ENCODE results near the gene CUX1.

CUX1 gene

GRCh38 chr7:101890749-101891523 is 73.5 kb downstream of the CUX1 start:
- no peak for DNase-seq (ENCODE audit: low read depth in 1 of 2, low spot score in 1 of 2)

GRCh38 chr7:101891936-101892640 is 74.7 kb downstream of the CUX1 start:
- no peak for DNase-seq (ENCODE audit: low read depth in 1 of 2, low spot score in 1 of 2)

- no peak for DNase-seq (ENCODE audit: low read depth in 1 of 2, low spot score in 1 of 2)
Observed at GRCh38 chr7:101893341-101894082, 76.1 kb downstream of the CUX1 start.

- no peak for DNase-seq (ENCODE audit: low read depth in 1 of 2, low spot score in 1 of 2)
Observed at GRCh38 chr7:101896316-101896715, 78.9 kb downstream of the CUX1 start.

GRCh38 chr7:101896941-101897340 is 79.5 kb downstream of the CUX1 start:
- DNase-seq (ENCODE audit: low read depth in 1 of 2, low spot score in 1 of 2), result no peak

GRCh38 chr7:101898106-101898505 is 80.7 kb downstream of the CUX1 start:
- no peak for DNase-seq (ENCODE audit: low read depth in 1 of 2, low spot score in 1 of 2)

GRCh38 chr7:101899616-101900015 is 82.2 kb downstream of the CUX1 start:
- DNase-seq (ENCODE audit: low read depth in 1 of 2, low spot score in 1 of 2), result no peak

- DNase-seq (ENCODE audit: low read depth in 1 of 2, low spot score in 1 of 2), result no peak
Observed at GRCh38 chr7:101900103-101900502, 82.7 kb downstream of the CUX1 start.

GRCh38 chr7:101901661-101902491 is 84.5 kb downstream of the CUX1 start:
- DNase-seq (ENCODE audit: low read depth in 1 of 2, low spot score in 1 of 2), result no peak

- DNase-seq (ENCODE audit: low read depth in 1 of 2, low spot score in 1 of 2), result no peak
Observed at GRCh38 chr7:101902680-101903514, 85.5 kb downstream of the CUX1 start.

GRCh38 chr7:101903515-101903868 is 86.1 kb downstream of the CUX1 start:
- DNase-seq (ENCODE audit: low read depth in 1 of 2, low spot score in 1 of 2), result no peak

- no peak for DNase-seq (ENCODE audit: low read depth in 1 of 2, low spot score in 1 of 2)
Observed at GRCh38 chr7:101904019-101904418, 86.6 kb downstream of the CUX1 start.

GRCh38 chr7:101905203-101905865 is 87.9 kb downstream of the CUX1 start:
- DNase-seq (ENCODE audit: low read depth in 1 of 2, low spot score in 1 of 2), result no peak

- DNase-seq (ENCODE audit: low read depth in 1 of 2, low spot score in 1 of 2), result no peak
Observed at GRCh38 chr7:101906291-101907240, 89.1 kb downstream of the CUX1 start.

GRCh38 chr7:101910991-101911799 is 93.8 kb downstream of the CUX1 start:
- DNase-seq (ENCODE audit: low read depth in 1 of 2, low spot score in 1 of 2), result no peak

GRCh38 chr7:101911800-101912715 is 94.6 kb downstream of the CUX1 start:
- no peak for DNase-seq (ENCODE audit: low read depth in 1 of 2, low spot score in 1 of 2)

GRCh38 chr7:101912716-101913110 is 95.3 kb downstream of the CUX1 start:
- DNase-seq (ENCODE audit: low read depth in 1 of 2, low spot score in 1 of 2), result no peak

All from activated CD4-positive, alpha-beta T cell treated with anti-CD3 and anti-CD28 coated beads, Interleukin-2, amount 50 U/mL, for 24 hours (primary cell).